ENCODE data around the gene SYT5. TPM values are rescaled to one million over a fixed set of nuclear protein-coding genes. Genes with fewer than 3 reads are reported as not detected.
A peak's percentile ranks its signal among the peaks of the same experiment; 100 is the strongest.
"Not testable (repeated sequence)": the region's sequence is repeated elsewhere in the genome, so short reads cannot be mapped to it uniquely, and the experiment has no call there.

The SYT5 gene
- total and polyA plus RNA-seq, 7 experiments from 2014 or later = 1.7 to 2.6 TPM; not detected in 5

- ChIA-PET POLR2A (interaction anchor here (1.8 kb wide), 1 partner anchor 27 kb away, joined by 9 read pairs; no protein-coding TSS in a partner anchor), CTCF (interaction anchor here (0.6 kb wide), 1 partner anchor 87 kb away, joined by 3 read pairs; no protein-coding TSS in a partner anchor)
- H3K9me3 ChIP-seq (ENCODE audit: control insufficient read depth in 2 of 3, low read length in 3 of 3) = no peaks in the 10 kb centered on the region
- H3K27me3 ChIP-seq (ENCODE audit: control insufficient read depth in 2 of 2, insufficient read depth in 2 of 2, low read length in 2 of 2) = no peaks in the 10 kb centered on the region
- H3K4me3 ChIP-seq (ENCODE audit: low read length) = no peak overlapping the region
- H3K27ac Mint-ChIP-seq = peak overlapping the region in 3 of 9 donors; percentile 21 to 63 (median 29)
- no peak overlapping the region for H3K27ac ChIP-seq (ENCODE audit: low read depth, low read length)
- H3K36me3 ChIP-seq (ENCODE audit: control insufficient read depth in 2 of 3, insufficient read depth in 3 of 3, low read length in 3 of 3) = peaks cover 1 to 77% (median 25%) of the 10 kb centered on the region in 3 experiments
- no peaks in the 10 kb centered on the region for H3K9me3 Mint-ChIP-seq
- H3K27me3 Mint-ChIP-seq = no peaks in the 10 kb centered on the region
- DNase-seq (no peak), ATAC-seq (peak; percentile 11)
- peaks cover 0 to 18% (median 9%) of the 10 kb centered on the region in 5 donors for H3K36me3 Mint-ChIP-seq
- H3K4me1 Mint-ChIP-seq = peaks cover 0 to 6% (median 3%) of the 10 kb centered on the region in 7 donors
- no peak overlapping the region for H3K4me3 Mint-ChIP-seq
- H3K4me1 ChIP-seq (ENCODE audit: control insufficient read depth in 2 of 2, insufficient read depth in 2 of 2, low read length in 2 of 2) = no peaks in the 10 kb centered on the region
- intact Hi-C loops (cut with micrococcal nuclease) = no loop called here
These were observed 47.3 kb upstream of the SYT5 start for GRCh38 chr19:55227241-55228014.

DNA sequence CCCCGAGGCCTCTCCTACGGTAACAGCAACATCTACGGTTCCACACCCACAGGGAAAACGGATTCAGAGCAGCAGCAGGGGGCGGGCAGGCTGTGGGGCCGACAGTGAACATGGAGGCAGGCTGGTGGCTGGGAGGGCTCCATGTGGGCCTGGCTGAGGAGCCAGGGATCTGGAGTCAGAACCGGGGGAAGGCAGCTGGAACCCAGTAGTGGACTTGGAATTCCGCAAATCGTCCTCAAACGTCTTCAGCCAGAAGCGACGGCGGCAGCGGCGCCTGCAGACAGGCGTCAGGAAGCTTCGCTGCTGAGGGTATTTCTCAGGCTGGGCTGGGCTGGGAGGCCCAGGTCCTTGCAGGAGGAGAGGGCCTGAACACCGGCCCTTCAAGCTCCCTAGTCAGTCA lies 46.7 kb upstream of the SYT5 start:
- Histone ChIP-seq H3K9me3 (ENCODE audit: control insufficient read depth in 2 of 3, low read length in 3 of 3) (no peaks in the 10 kb centered on the region), H3K4me3 (ENCODE audit: low read length) (no peak overlapping the region), H3K27me3 (ENCODE audit: control insufficient read depth in 2 of 2, insufficient read depth in 2 of 2, low read length in 2 of 2) (no peaks in the 10 kb centered on the region), H3K27ac (ENCODE audit: low read depth, low read length) (no peak overlapping the region), H3K36me3 (ENCODE audit: control insufficient read depth in 2 of 3, insufficient read depth in 3 of 3, low read length in 3 of 3) (peaks cover 0 to 71% (median 18%) of the 10 kb centered on the region in 3 experiments), H3K4me1 (ENCODE audit: control insufficient read depth in 2 of 2, insufficient read depth in 2 of 2, low read length in 2 of 2) (no peaks in the 10 kb centered on the region)
- Mint-ChIP-seq H3K9me3 (no peaks in the 10 kb centered on the region), H3K27me3 (no peaks in the 10 kb centered on the region), H3K4me3 (no peak overlapping the region), H3K4me1 (peaks cover 0 to 6% (median 3%) of the 10 kb centered on the region in 7 donors), H3K27ac (no peak overlapping the region), H3K36me3 (peaks cover 0 to 15% (median 9%) of the 10 kb centered on the region in 5 donors)
- ATAC-seq (no peak), DNase-seq (no peak)
- ChIA-PET CTCF (interaction anchor here (0.6 kb wide), 1 partner anchor 86 kb away, joined by 3 read pairs; no protein-coding TSS in a partner anchor), POLR2A (interaction anchor here (1.8 kb wide), 1 partner anchor 28 kb away, joined by 9 read pairs; no protein-coding TSS in a partner anchor)
- intact Hi-C loops (cut with micrococcal nuclease) = no loop called here

DNA sequence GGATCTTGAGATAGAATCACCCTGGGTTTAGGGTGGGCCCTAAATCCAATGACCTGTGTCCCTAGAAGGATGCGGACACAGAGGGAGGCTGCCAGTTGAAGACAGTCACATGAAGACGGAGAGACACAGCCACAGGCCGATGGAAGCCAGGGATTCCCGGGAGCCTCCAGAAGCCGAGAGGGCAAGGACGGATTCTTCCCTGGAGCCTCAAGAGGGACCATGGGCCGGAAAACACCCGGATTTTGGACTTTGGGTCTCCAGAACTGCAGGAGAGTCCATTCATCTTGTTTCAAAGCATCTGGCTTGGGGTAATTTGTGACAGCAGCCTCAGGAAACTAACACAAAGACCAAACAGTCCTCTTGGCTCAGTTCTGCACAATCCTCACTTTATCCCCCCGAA lies 46.2 kb upstream of the SYT5 start:
- Histone ChIP-seq H3K9me3 (ENCODE audit: control insufficient read depth in 2 of 3, low read length in 3 of 3) (no peaks in the 10 kb centered on the region), H3K27me3 (ENCODE audit: control insufficient read depth in 2 of 2, insufficient read depth in 2 of 2, low read length in 2 of 2) (no peaks in the 10 kb centered on the region), H3K36me3 (ENCODE audit: control insufficient read depth in 2 of 3, insufficient read depth in 3 of 3, low read length in 3 of 3) (peaks cover 0 to 66% (median 13%) of the 10 kb centered on the region in 3 experiments), H3K4me3 (ENCODE audit: low read length) (no peak overlapping the region), H3K27ac (ENCODE audit: low read depth, low read length) (no peak overlapping the region), H3K4me1 (ENCODE audit: control insufficient read depth in 2 of 2, insufficient read depth in 2 of 2, low read length in 2 of 2) (no peaks in the 10 kb centered on the region)
- intact Hi-C loops (cut with micrococcal nuclease) = no loop called here
- ATAC-seq (no peak), DNase-seq (no peak)
- Mint-ChIP-seq H3K36me3 (peaks cover 0 to 17% (median 13%) of the 10 kb centered on the region in 5 donors), H3K9me3 (peaks cover 0 to 3% (median 0%) of the 10 kb centered on the region in 11 donors), H3K27ac (peak overlapping the region in 1 of 9 donors; percentile 47), H3K27me3 (no peaks in the 10 kb centered on the region), H3K4me3 (no peak overlapping the region), H3K4me1 (peaks cover 0 to 6% (median 3%) of the 10 kb centered on the region in 7 donors)
- POLR2A ChIA-PET = interaction anchor here (1.8 kb wide), 1 partner anchor 28 kb away, joined by 9 read pairs; no protein-coding TSS in a partner anchor
- CTCF ChIA-PET = no interaction called here

- Histone ChIP-seq H3K36me3 (ENCODE audit: control insufficient read depth in 2 of 3, insufficient read depth in 3 of 3, low read length in 3 of 3) (peaks cover 0 to 59% (median 9%) of the 10 kb centered on the region in 3 experiments), H3K9me3 (ENCODE audit: control insufficient read depth in 2 of 3, low read length in 3 of 3) (peaks cover 0 to 2% (median 0%) of the 10 kb centered on the region in 3 experiments), H3K27me3 (ENCODE audit: control insufficient read depth in 2 of 2, insufficient read depth in 2 of 2, low read length in 2 of 2) (no peaks in the 10 kb centered on the region), H3K27ac (ENCODE audit: low read depth, low read length) (no peak overlapping the region), H3K4me1 (ENCODE audit: control insufficient read depth in 2 of 2, insufficient read depth in 2 of 2, low read length in 2 of 2) (no peaks in the 10 kb centered on the region), H3K4me3 (ENCODE audit: low read length) (no peak overlapping the region)
- Mint-ChIP-seq H3K4me1 (peaks cover 0 to 6% (median 3%) of the 10 kb centered on the region in 7 donors), H3K4me3 (no peak overlapping the region), H3K27ac (peak overlapping the region in 3 of 9 donors; percentile 47 to 74 (median 71)), H3K36me3 (peaks cover 0 to 23% (median 18%) of the 10 kb centered on the region in 5 donors), H3K9me3 (peaks cover 0 to 6% (median 3%) of the 10 kb centered on the region in 11 donors), H3K27me3 (no peaks in the 10 kb centered on the region)
- ATAC-seq = no peak
- intact Hi-C loops (cut with micrococcal nuclease) = no loop called here
- ChIA-PET POLR2A (no interaction called here), CTCF (no interaction called here)
- no peak for DNase-seq
These were observed 45.4 kb upstream of the SYT5 start for GRCh38 chr19:55225415-55225958.

GRCh38 chr19:55224679-55225414 lies 44.8 kb upstream of the SYT5 start:
- H3K4me3 ChIP-seq (ENCODE audit: low read length); POLR2A ChIA-PET; CTCF ChIA-PET; H3K27me3 ChIP-seq (ENCODE audit: control insufficient read depth in 2 of 2, insufficient read depth in 2 of 2, low read length in 2 of 2); intact Hi-C loops (cut with micrococcal nuclease); ATAC-seq; H3K27ac ChIP-seq (ENCODE audit: low read depth, low read length); H3K9me3 ChIP-seq (ENCODE audit: control insufficient read depth in 2 of 3, low read length in 3 of 3); H3K4me1 ChIP-seq (ENCODE audit: control insufficient read depth in 2 of 2, insufficient read depth in 2 of 2, low read length in 2 of 2); H3K4me1 Mint-ChIP-seq; H3K27me3 Mint-ChIP-seq; DNase-seq; H3K4me3 Mint-ChIP-seq: not testable (repeated sequence)
- peaks cover 0 to 52% (median 9%) of the 10 kb centered on the region in 3 experiments for H3K36me3 ChIP-seq (ENCODE audit: control insufficient read depth in 2 of 3, insufficient read depth in 3 of 3, low read length in 3 of 3)
- H3K9me3 Mint-ChIP-seq = peaks cover 0 to 12% (median 4%) of the 10 kb centered on the region in 11 donors
- H3K27ac Mint-ChIP-seq = peak overlapping the region in 2 of 9 donors; percentile 33 to 74
- peaks cover 0 to 28% (median 23%) of the 10 kb centered on the region in 5 donors for H3K36me3 Mint-ChIP-seq

- no peak overlapping the region for H3K27ac ChIP-seq (ENCODE audit: low read depth, low read length)
- CTCF ChIA-PET = no interaction called here
- POLR2A ChIA-PET = no interaction called here
- DNase-seq (no peak), ATAC-seq (no peak)
- Mint-ChIP-seq H3K4me1 (peaks cover 0 to 6% (median 3%) of the 10 kb centered on the region in 7 donors), H3K9me3 (peaks cover 0 to 12% (median 4%) of the 10 kb centered on the region in 11 donors), H3K27ac (peak overlapping the region in 1 of 9 donors; percentile 43), H3K4me3 (no peak overlapping the region), H3K36me3 (peaks cover 0 to 28% (median 23%) of the 10 kb centered on the region in 5 donors), H3K27me3 (no peaks in the 10 kb centered on the region)
- intact Hi-C loops (cut with micrococcal nuclease) = no loop called here
- no peak overlapping the region for H3K4me3 ChIP-seq (ENCODE audit: low read length)
- peaks cover 0 to 4% (median 0%) of the 10 kb centered on the region in 3 experiments for H3K9me3 ChIP-seq (ENCODE audit: control insufficient read depth in 2 of 3, low read length in 3 of 3)
- H3K36me3 ChIP-seq (ENCODE audit: control insufficient read depth in 2 of 3, insufficient read depth in 3 of 3, low read length in 3 of 3) = peaks cover 0 to 45% (median 4%) of the 10 kb centered on the region in 3 experiments
- no peaks in the 10 kb centered on the region for H3K4me1 ChIP-seq (ENCODE audit: control insufficient read depth in 2 of 2, insufficient read depth in 2 of 2, low read length in 2 of 2)
- H3K27me3 ChIP-seq (ENCODE audit: control insufficient read depth in 2 of 2, insufficient read depth in 2 of 2, low read length in 2 of 2) = no peaks in the 10 kb centered on the region
These were observed 44.1 kb upstream of the SYT5 start for GRCh38 chr19:55224038-55224665.
